ENCODE data around the gene ATRN. TPM values are rescaled to one million over a fixed set of nuclear protein-coding genes. Genes with fewer than 3 reads are reported as not detected.

ATRN gene
- total and polyA plus RNA-seq, 4 donors: 8.4 to 104 (median 46.0) TPM

GRCh38 chr20:3687655-3688054 is 216.8 kb downstream of the ATRN start:
- no peak overlapping the region for H3K27ac ChIP-seq (ENCODE audit: low read depth in 1 of 2, low read length in 2 of 2)
- 59% methylated on average over 2 of the region's 2 CpGs for WGBS

GRCh38 chr20:3689978-3690377 is 219.2 kb downstream of the ATRN start:
- Histone ChIP-seq H3K9ac (ENCODE audit: low read depth in 1 of 2, low read length in 2 of 2) (no peak overlapping the region), H3K4me3 (ENCODE audit: low read depth in 1 of 3, low read length in 3 of 3) (no peak overlapping the region), H3K9me3 (ENCODE audit: control insufficient read depth in 4 of 4, low read length in 3 of 4) (no peaks in the 10 kb centered on the region), H3K36me3 (ENCODE audit: control insufficient read depth in 4 of 4, insufficient read depth in 3 of 4, low read depth in 1 of 4, low read length in 3 of 4) (no peaks in the 10 kb centered on the region), H3K4me1 (ENCODE audit: control insufficient read depth in 4 of 4, insufficient read depth in 4 of 4, low read length in 3 of 4) (no peaks in the 10 kb centered on the region), H3K27ac (ENCODE audit: low read depth in 1 of 2, low read length in 2 of 2) (no peak overlapping the region), H3K27me3 (ENCODE audit: control insufficient read depth in 4 of 4, insufficient read depth in 4 of 4, low read length in 3 of 4) (no peaks in the 10 kb centered on the region)
- DNase-seq (ENCODE audit: low spot score): no peak
- TF ChIP-seq YY1 (IDR thresholded peaks at IDR 0.05) (no peak), TAF1 (conservative IDR thresholded peaks at IDR 0.05) (no peak), RAD21 (IDR thresholded peaks at IDR 0.05) (no peak), SP1 (IDR thresholded peaks at IDR 0.05) (no peak), FOXA2 (IDR thresholded peaks at IDR 0.05) (no peak), HNF4A (conservative IDR thresholded peaks at IDR 0.05) (no peak), FOXA1 (IDR thresholded peaks at IDR 0.05) (no peak), JUND (IDR thresholded peaks at IDR 0.05) (no peak), GABPA (IDR thresholded peaks at IDR 0.05 in 1 of 2, conservative IDR thresholded peaks at IDR 0.05 in 1 of 2) (no peak), NR2F2 (IDR thresholded peaks at IDR 0.05) (no peak), EGR1 (IDR thresholded peaks at IDR 0.05; ENCODE audit: low read depth in 2 of 2) (no peak), HNF4G (IDR thresholded peaks at IDR 0.05) (no peak), RXRA (IDR thresholded peaks at IDR 0.05) (no peak)
- TF ChIP-seq, protein P1, sequence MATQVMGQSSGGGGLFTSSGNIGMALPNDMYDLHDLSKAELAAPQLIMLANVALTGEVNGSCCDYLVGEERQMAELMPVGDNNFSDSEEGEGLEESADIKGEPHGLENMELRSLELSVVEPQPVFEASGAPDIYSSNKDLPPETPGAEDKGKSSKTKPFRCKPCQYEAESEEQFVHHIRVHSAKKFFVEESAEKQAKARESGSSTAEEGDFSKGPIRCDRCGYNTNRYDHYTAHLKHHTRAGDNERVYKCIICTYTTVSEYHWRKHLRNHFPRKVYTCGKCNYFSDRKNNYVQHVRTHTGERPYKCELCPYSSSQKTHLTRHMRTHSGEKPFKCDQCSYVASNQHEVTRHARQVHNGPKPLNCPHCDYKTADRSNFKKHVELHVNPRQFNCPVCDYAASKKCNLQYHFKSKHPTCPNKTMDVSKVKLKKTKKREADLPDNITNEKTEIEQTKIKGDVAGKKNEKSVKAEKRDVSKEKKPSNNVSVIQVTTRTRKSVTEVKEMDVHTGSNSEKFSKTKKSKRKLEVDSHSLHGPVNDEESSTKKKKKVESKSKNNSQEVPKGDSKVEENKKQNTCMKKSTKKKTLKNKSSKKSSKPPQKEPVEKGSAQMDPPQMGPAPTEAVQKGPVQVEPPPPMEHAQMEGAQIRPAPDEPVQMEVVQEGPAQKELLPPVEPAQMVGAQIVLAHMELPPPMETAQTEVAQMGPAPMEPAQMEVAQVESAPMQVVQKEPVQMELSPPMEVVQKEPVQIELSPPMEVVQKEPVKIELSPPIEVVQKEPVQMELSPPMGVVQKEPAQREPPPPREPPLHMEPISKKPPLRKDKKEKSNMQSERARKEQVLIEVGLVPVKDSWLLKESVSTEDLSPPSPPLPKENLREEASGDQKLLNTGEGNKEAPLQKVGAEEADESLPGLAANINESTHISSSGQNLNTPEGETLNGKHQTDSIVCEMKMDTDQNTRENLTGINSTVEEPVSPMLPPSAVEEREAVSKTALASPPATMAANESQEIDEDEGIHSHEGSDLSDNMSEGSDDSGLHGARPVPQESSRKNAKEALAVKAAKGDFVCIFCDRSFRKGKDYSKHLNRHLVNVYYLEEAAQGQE (IDR thresholded peaks at IDR 0.05): no peak
- TF ChIP-seq, protein P2, sequence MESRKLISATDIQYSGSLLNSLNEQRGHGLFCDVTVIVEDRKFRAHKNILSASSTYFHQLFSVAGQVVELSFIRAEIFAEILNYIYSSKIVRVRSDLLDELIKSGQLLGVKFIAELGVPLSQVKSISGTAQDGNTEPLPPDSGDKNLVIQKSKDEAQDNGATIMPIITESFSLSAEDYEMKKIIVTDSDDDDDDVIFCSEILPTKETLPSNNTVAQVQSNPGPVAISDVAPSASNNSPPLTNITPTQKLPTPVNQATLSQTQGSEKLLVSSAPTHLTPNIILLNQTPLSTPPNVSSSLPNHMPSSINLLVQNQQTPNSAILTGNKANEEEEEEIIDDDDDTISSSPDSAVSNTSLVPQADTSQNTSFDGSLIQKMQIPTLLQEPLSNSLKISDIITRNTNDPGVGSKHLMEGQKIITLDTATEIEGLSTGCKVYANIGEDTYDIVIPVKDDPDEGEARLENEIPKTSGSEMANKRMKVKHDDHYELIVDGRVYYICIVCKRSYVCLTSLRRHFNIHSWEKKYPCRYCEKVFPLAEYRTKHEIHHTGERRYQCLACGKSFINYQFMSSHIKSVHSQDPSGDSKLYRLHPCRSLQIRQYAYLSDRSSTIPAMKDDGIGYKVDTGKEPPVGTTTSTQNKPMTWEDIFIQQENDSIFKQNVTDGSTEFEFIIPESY (IDR thresholded peaks at IDR 0.05): no peak
- TF ChIP-seq, protein P3, sequence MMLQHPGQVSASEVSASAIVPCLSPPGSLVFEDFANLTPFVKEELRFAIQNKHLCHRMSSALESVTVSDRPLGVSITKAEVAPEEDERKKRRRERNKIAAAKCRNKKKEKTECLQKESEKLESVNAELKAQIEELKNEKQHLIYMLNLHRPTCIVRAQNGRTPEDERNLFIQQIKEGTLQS (IDR thresholded peaks at IDR 0.05): no peak
- TF ChIP-seq, protein P4, sequence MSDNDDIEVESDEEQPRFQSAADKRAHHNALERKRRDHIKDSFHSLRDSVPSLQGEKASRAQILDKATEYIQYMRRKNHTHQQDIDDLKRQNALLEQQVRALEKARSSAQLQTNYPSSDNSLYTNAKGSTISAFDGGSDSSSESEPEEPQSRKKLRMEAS (IDR thresholded peaks at IDR 0.05): no peak
- TF ChIP-seq, protein P5, sequence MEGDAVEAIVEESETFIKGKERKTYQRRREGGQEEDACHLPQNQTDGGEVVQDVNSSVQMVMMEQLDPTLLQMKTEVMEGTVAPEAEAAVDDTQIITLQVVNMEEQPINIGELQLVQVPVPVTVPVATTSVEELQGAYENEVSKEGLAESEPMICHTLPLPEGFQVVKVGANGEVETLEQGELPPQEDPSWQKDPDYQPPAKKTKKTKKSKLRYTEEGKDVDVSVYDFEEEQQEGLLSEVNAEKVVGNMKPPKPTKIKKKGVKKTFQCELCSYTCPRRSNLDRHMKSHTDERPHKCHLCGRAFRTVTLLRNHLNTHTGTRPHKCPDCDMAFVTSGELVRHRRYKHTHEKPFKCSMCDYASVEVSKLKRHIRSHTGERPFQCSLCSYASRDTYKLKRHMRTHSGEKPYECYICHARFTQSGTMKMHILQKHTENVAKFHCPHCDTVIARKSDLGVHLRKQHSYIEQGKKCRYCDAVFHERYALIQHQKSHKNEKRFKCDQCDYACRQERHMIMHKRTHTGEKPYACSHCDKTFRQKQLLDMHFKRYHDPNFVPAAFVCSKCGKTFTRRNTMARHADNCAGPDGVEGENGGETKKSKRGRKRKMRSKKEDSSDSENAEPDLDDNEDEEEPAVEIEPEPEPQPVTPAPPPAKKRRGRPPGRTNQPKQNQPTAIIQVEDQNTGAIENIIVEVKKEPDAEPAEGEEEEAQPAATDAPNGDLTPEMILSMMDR (IDR thresholded peaks at IDR 0.05; ENCODE audit: low read depth, low read length, missing input control): no peak
- 94% methylated on average over 11 of the region's 11 CpGs for WGBS

More at GRCh38 chr20:3687655-3688054, 216.8 kb downstream of the ATRN start:
- Histone ChIP-seq H3K4me3 (ENCODE audit: low read depth in 1 of 3, low read length in 3 of 3) (no peak overlapping the region), H3K27me3 (ENCODE audit: control insufficient read depth in 4 of 4, insufficient read depth in 4 of 4, low read length in 3 of 4) (no peaks in the 10 kb centered on the region), H3K36me3 (ENCODE audit: control insufficient read depth in 4 of 4, insufficient read depth in 3 of 4, low read depth in 1 of 4, low read length in 3 of 4) (no peaks in the 10 kb centered on the region), H3K9me3 (ENCODE audit: control insufficient read depth in 4 of 4, low read length in 3 of 4) (no peaks in the 10 kb centered on the region), H3K4me1 (ENCODE audit: control insufficient read depth in 4 of 4, insufficient read depth in 4 of 4, low read length in 3 of 4) (no peaks in the 10 kb centered on the region), H3K9ac (ENCODE audit: low read depth in 1 of 2, low read length in 2 of 2) (no peak overlapping the region)
- TF ChIP-seq SP1 (IDR thresholded peaks at IDR 0.05) (peak; percentile 8), FOXA1 (IDR thresholded peaks at IDR 0.05) (no peak)
- no peak for DNase-seq (ENCODE audit: low spot score)

Measured in liver (tissue), 9 donors.